MM.1S (cell line): ENCODE results near the gene BTNL3.

ENCODE experiments used
- EZH2 ChIP-seq: fragments of 300-600 bp; sonication (generic); optimal IDR thresholded peaks from 2 replicates; pipeline ENCODE3; 2017; ENCODE audit warnings: low read depth, mild to moderate bottlenecking, antibody characterized with exemption, low read length, mixed read lengths
- EZH2phosphoT487 ChIP-seq: fragments of 300-600 bp; sonication (generic); IDR thresholded peaks from 2 replicates; pipeline ENCODE4 v1.6.1; 2018; ENCODE audit warnings: antibody characterized with exemption, low read length
- TF ChIP-seq, protein P1 (sequence below): fragments of 300-600 bp; sonication (generic); IDR thresholded peaks from 2 replicates; pipeline ENCODE4 v1.5.1; 2016; ENCODE audit warnings: antibody characterized with exemption, low read length, mixed read lengths

DNA sequence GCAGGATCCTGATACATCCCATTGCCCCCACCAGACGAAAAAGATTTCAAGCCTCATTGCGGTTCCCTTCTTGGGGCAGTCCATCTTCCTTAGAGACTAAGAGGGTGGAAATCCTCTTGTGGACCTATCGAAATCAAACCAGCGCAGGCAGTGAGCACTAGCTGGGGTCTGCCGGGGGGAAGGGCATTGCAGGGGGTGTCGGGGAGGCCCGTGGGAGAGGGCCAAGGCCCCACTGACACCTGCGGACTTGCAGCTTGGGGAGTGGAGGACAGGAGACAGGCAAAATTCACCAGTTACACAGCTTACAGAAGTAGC, 51.9 kb downstream of the BTNL3 start:
- TF ChIP-seq, protein P1, sequence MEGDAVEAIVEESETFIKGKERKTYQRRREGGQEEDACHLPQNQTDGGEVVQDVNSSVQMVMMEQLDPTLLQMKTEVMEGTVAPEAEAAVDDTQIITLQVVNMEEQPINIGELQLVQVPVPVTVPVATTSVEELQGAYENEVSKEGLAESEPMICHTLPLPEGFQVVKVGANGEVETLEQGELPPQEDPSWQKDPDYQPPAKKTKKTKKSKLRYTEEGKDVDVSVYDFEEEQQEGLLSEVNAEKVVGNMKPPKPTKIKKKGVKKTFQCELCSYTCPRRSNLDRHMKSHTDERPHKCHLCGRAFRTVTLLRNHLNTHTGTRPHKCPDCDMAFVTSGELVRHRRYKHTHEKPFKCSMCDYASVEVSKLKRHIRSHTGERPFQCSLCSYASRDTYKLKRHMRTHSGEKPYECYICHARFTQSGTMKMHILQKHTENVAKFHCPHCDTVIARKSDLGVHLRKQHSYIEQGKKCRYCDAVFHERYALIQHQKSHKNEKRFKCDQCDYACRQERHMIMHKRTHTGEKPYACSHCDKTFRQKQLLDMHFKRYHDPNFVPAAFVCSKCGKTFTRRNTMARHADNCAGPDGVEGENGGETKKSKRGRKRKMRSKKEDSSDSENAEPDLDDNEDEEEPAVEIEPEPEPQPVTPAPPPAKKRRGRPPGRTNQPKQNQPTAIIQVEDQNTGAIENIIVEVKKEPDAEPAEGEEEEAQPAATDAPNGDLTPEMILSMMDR = no peak
- no peak for TF ChIP-seq EZH2
- TF ChIP-seq EZH2phosphoT487 = no peak
